B cell (primary cell): Measurements from ENCODE around the gene TOP2A.

Source experiments
- EZH2 ChIP-seq: IDR thresholded peaks from 2 replicates; pipeline ENCODE4 v1.6.1; 2012; ENCODE audit warnings: borderline replicate concordance, low read depth, mild to moderate bottlenecking, moderate library complexity, low read length; ENCODE audit not compliant: insufficient read depth, poor library complexity, severe bottlenecking
- TF ChIP-seq, protein P1 (sequence below): fragments of 200-600 bp; IDR thresholded peaks from one replicate; pipeline ENCODE4 v1.8.0; 2022; ENCODE audit warnings: antibody characterized with exemption, mild to moderate bottlenecking

DNA sequence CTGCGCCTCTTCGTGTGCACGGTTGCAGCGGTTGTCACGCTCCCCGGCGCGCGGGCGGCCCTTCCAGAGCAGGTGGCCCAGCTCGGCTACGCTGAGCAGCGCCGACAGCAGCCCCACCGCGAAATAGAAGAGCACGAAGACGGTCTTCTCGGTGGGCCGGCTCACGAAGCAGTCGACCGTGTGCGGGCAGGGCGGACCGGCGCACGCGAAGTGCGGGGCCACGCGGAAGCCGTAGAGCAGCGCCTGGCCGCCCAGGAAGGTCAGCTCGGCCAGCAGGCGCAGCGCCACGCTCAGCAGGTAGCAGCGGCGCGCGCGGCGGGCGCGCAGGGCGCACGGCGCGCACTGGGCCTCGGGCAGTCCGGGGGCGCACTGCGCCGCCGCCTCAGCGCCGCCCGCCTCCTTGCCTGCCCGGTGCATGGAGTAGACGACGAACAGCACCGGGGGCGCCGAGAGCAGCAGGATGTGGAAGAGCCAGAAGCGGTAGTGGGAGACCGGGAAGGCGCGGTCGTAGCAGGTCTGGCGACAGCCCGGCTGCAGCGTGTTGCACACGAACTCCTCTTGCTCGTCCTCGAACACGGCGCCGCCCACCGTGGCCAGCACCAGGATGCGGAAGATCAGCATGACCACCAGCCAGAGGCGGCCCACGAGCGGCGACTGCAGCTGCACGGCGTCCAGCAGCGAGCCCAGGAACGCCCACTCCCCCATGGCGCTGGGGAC lies 54.4 kb downstream of the TOP2A start:
- TF ChIP-seq, protein P1, sequence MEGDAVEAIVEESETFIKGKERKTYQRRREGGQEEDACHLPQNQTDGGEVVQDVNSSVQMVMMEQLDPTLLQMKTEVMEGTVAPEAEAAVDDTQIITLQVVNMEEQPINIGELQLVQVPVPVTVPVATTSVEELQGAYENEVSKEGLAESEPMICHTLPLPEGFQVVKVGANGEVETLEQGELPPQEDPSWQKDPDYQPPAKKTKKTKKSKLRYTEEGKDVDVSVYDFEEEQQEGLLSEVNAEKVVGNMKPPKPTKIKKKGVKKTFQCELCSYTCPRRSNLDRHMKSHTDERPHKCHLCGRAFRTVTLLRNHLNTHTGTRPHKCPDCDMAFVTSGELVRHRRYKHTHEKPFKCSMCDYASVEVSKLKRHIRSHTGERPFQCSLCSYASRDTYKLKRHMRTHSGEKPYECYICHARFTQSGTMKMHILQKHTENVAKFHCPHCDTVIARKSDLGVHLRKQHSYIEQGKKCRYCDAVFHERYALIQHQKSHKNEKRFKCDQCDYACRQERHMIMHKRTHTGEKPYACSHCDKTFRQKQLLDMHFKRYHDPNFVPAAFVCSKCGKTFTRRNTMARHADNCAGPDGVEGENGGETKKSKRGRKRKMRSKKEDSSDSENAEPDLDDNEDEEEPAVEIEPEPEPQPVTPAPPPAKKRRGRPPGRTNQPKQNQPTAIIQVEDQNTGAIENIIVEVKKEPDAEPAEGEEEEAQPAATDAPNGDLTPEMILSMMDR: no peak
- TF ChIP-seq EZH2: no peak
